HCT116 (cell line): ENCODE results near the gene NR6A1. TPM values are rescaled to one million over a fixed set of nuclear protein-coding genes. Genes with fewer than 3 reads are reported as not detected.

Experiments used
- ATAC-seq: fragments of 200-7000 bp; cut with Tn5 transposase; 2 replicates; pipeline ENCODE4 v1.9.1; 2020; ENCODE audit warnings: mild to moderate bottlenecking, moderate library complexity
- BruUV-seq: library from RNA; stranded (reverse); fragments of 400-500 nt; replicated peaks from 2 replicates; lab custom pipeline; 2021; lab: Mats Ljungman, UMichigan
- CTCF ChIA-PET: fragments of 300-600 bp; sonication (Branson Sonifier 250); formaldehyde crosslinking; loops from one replicate; lab custom pipeline; 2021; ENCODE audit warnings: antibody characterized with exemption; lab: Charles Lee
- POLR2A ChIA-PET: fragments of 300-600, 350-600 bp; sonication (Branson Sonifier 250); formaldehyde crosslinking; loops from one replicate; lab custom pipeline; 2021; ENCODE audit warnings: antibody characterized with exemption; lab: Charles Lee
- RAD21 ChIA-PET, 2 experiments: fragments of 300-600 bp; sonication (Branson Sonifier 250); formaldehyde crosslinking; loops; one replicate each; lab custom pipeline; 2023; ENCODE audit warnings: low total read pairs in 2 of 2; ENCODE audit not compliant: uncharacterized antibody in 2 of 2, unreplicated experiment in 2 of 2, low non-redundant PET in 1 of 2; lab: Charles Lee
- DNase-seq: peaks from one replicate; pipeline ENCODE4 v3.0.0-alpha.2; 2010; ENCODE audit warnings: low read depth, low spot score
- H2AFZ ChIP-seq: fragments of 200-600 bp; shearing (Covaris generic), sonication (generic); 2 replicates; pipeline ENCODE4 v1.6.1; 2017; ENCODE audit warnings: low read depth, mixed run types, mixed read lengths, antibody characterized with exemption, low read length; ENCODE audit not compliant: poor library complexity, severe bottlenecking
- H3K27ac ChIP-seq: 2 replicates; pipeline ENCODE4 v1.5.1; 2012; ENCODE audit warnings: low read depth, low read length
- H3K27me3 ChIP-seq: fragments of 200-600 bp; sonication (generic); 2 replicates; pipeline ENCODE4 v1.6.1; 2016; ENCODE audit warnings: mixed run types, low read length, mixed read lengths; ENCODE audit not compliant: insufficient read depth
- H3K36me3 ChIP-seq, 2 experiments: fragments of 200-500 bp in 1 of 2; fragments of 200-600 bp in 1 of 2; sonication (Bioruptor generic) in 1 of 2; sonication (generic) in 1 of 2; 2 replicates each; pipeline versions ENCODE4 v1.5.1 to v1.6.1; 2014 to 2016; ENCODE audit warnings: low read length in 2 of 2, inconsistent platforms in 1 of 2, mixed read lengths in 1 of 2, mixed run types in 1 of 2; ENCODE audit not compliant: insufficient read depth in 2 of 2, control insufficient read depth in 1 of 2
- H3K4me1 ChIP-seq, 2 experiments: fragments of 200-600 bp in 1 of 2; sonication (generic) in 1 of 2; 2 replicates each; pipeline versions ENCODE4 v1.5.1 to v1.6.1; 2012 to 2017; ENCODE audit warnings: low read length in 2 of 2, inconsistent platforms in 1 of 2, mild to moderate bottlenecking in 1 of 2, mixed read lengths in 1 of 2, mixed run types in 1 of 2, moderate library complexity in 1 of 2; ENCODE audit not compliant: insufficient read depth in 2 of 2, control insufficient read depth in 1 of 2
- H3K4me2 ChIP-seq: fragments of 200-600 bp; sonication (generic); 2 replicates; pipeline ENCODE4 v1.6.1; 2017; ENCODE audit warnings: mixed run types, low read length, mixed read lengths
- H3K4me3 ChIP-seq, 2 experiments: fragments of 200-600 bp in 1 of 2; sonication (generic) in 1 of 2; replicated peaks in 1 of 2; 2 replicates each; pipeline ENCODE4 v1.5.1; 2011 to 2016; ENCODE audit warnings: low read length in 2 of 2, control low read depth in 1 of 2, low read depth in 1 of 2, mild to moderate bottlenecking in 1 of 2, mixed read lengths in 1 of 2, mixed run types in 1 of 2
- H3K79me2 ChIP-seq: fragments of 200-600 bp; sonication (generic); 2 replicates; pipeline ENCODE4 v1.6.1; 2017; ENCODE audit warnings: mild to moderate bottlenecking, mixed run types, low read length, moderate library complexity, mixed read lengths; ENCODE audit not compliant: insufficient read depth
- H3K9ac ChIP-seq: fragments of 200-600 bp; sonication (generic); 2 replicates; pipeline ENCODE4 v1.6.1; 2016; ENCODE audit warnings: low read length, mixed read lengths
- H3K9me2 ChIP-seq: fragments of 200-600 bp; sonication (generic), shearing (Covaris generic); 2 replicates; pipeline ENCODE4 v1.6.1; 2017; ENCODE audit warnings: mixed run types, mild to moderate bottlenecking, moderate library complexity; ENCODE audit not compliant: insufficient read depth
- H3K9me3 ChIP-seq, 2 experiments: fragments of 200-500 bp in 1 of 2; fragments of 200-600 bp in 1 of 2; sonication (Bioruptor generic) in 1 of 2; sonication (generic) in 1 of 2; 2 replicates each; pipeline ENCODE4 v1.6.1; 2014 to 2017; ENCODE audit warnings: low read length in 2 of 2, mixed read lengths in 2 of 2, inconsistent platforms in 1 of 2, low read depth in 1 of 2, mild to moderate bottlenecking in 1 of 2, mixed run types in 1 of 2, moderate library complexity in 1 of 2; ENCODE audit not compliant: control insufficient read depth in 1 of 2, insufficient read depth in 1 of 2
- H4K20me1 ChIP-seq: fragments of 200-600 bp; sonication (generic), shearing (Covaris generic); 2 replicates; pipeline ENCODE4 v1.6.1; 2017; ENCODE audit warnings: mixed run types, mild to moderate bottlenecking, moderate library complexity; ENCODE audit not compliant: insufficient read depth
- EGR1 ChIP-seq: IDR thresholded peaks from 2 replicates; pipeline ENCODE4 v1.6.1; 2012; ENCODE audit warnings: low read depth
- EZH2 ChIP-seq: fragments of 200-600 bp; sonication (generic); IDR thresholded peaks from 2 replicates; pipeline ENCODE4 v1.6.1; 2017; ENCODE audit warnings: antibody characterized with exemption, mixed run types
- FOSL1 ChIP-seq: IDR thresholded peaks from 2 replicates; pipeline ENCODE4 v1.6.1; 2012; ENCODE audit warnings: low read depth
- JUND ChIP-seq: IDR thresholded peaks from 2 replicates; pipeline ENCODE4 v1.6.1; 2012
- MAX ChIP-seq: IDR thresholded peaks from 2 replicates; pipeline ENCODE4 v1.6.1; 2012
- RAD21 ChIP-seq: IDR thresholded peaks from 2 replicates; pipeline ENCODE4 v1.6.1; 2012; ENCODE audit warnings: low read depth, mild to moderate bottlenecking
- REST ChIP-seq: IDR thresholded peaks from 2 replicates; pipeline ENCODE4 v1.6.1; 2012; ENCODE audit warnings: low read depth
- SIN3A ChIP-seq: IDR thresholded peaks from 2 replicates; pipeline ENCODE4 v1.6.1; 2012; ENCODE audit warnings: low read depth
- SP1 ChIP-seq: IDR thresholded peaks from 2 replicates; pipeline ENCODE4 v1.6.1; 2012; ENCODE audit warnings: low read depth
- SRF ChIP-seq: IDR thresholded peaks from 2 replicates; pipeline ENCODE4 v1.6.1; 2012; ENCODE audit warnings: low read depth
- YY1 ChIP-seq: IDR thresholded peaks from 2 replicates; pipeline ENCODE4 v1.6.1; 2011; ENCODE audit warnings: low read length, low read depth, moderate library complexity, mild to moderate bottlenecking; ENCODE audit not compliant: insufficient replicate concordance; ENCODE audit errors: extremely low read depth
- ZNF274 ChIP-seq: fragments of 200-500 bp; sonication (Bioruptor generic); IDR thresholded peaks from 2 replicates; pipeline ENCODE4 v1.6.1; 2014; ENCODE audit warnings: mild to moderate bottlenecking, low read depth, low read length, inconsistent platforms
- intact Hi-C: fragments of 100-400 bp; cut with micrococcal nuclease; formaldehyde crosslinking; loops from 2 replicates; pipeline ENCODE4 v1.10.0; 2022
- total RNA-seq: library from RNA; stranded (reverse); gene quantifications from one replicate; pipeline ENCODE4 v1.2.1, GENCODE V29; 2021; ENCODE audit not compliant: unreplicated experiment

The NR6A1 gene
- total RNA-seq, 1 experiment from 2014 or later = 9.9 TPM

DNA sequence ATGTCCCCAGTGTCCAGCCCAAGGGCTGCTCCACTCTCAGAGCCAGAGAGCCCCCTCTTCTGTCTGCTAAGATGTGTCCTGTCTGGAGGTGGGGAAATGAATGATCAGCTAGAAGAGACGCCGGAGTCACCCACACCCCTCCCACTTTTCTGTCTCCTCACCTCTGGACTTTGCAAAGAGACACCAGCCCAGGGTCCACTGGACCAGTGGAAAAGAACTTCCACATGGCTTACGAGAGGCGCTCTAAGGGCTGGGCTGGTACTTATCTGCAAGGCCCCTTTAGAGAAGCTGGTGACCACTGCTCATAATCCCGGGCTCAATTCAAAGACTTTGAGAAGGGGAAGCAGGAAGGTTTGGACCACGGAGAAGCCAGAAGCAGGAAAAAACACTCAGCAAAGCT is 273.1 kb downstream of the NR6A1 start:
- Histone ChIP-seq H3K27me3 (no peaks in the 10 kb centered on the region), H3K9me2 (no peaks in the 10 kb centered on the region), H3K27ac (no peak overlapping the region), H3K4me2 (no peak overlapping the region), H3K9ac (no peak overlapping the region), H3K79me2 (no peaks in the 10 kb centered on the region), H2AFZ (no peak overlapping the region), H3K4me3 (no peak overlapping the region), H4K20me1 (no peaks in the 10 kb centered on the region), H3K36me3 (no peaks in the 10 kb centered on the region), H3K9me3 (no peaks in the 10 kb centered on the region), H3K4me1 (no peaks in the 10 kb centered on the region)
- RAD21 ChIA-PET = no interaction called here
- CTCF ChIA-PET = no interaction called here
- POLR2A ChIA-PET = no interaction called here
- ATAC-seq (no peak), DNase-seq (no peak)
- TF ChIP-seq MAX = no peak
- TF ChIP-seq FOSL1 = no peak
- no peak for TF ChIP-seq SP1
- TF ChIP-seq JUND = no peak
- no peak for TF ChIP-seq REST
- no peak for TF ChIP-seq SRF
- no peak for TF ChIP-seq SIN3A
- no peak for TF ChIP-seq EGR1
- no peak for TF ChIP-seq RAD21
- TF ChIP-seq YY1 = no peak
- TF ChIP-seq EZH2 = no peak
- no peak for TF ChIP-seq ZNF274
- intact Hi-C loops = no loop called here
- no TSS peak for BruUV-seq
